HTR-8/SVneo (cell line): Measurements from ENCODE around the gene FIBCD1.
"Not testable (repeated sequence)": the region's sequence is repeated elsewhere in the genome, so short reads cannot be mapped to it uniquely, and the experiment has no call there.

ENCODE experiments used
- DNase-seq: peaks from one replicate; pipeline ENCODE4 v3.0.0; 2011; ENCODE audit warnings: low spot score, mixed read lengths; ENCODE audit not compliant: insufficient read length
- FAIRE-seq: peaks from 2 replicates; lab custom pipeline; 2011; peaks lifted over from hg19 to GRCh38; lab: Jason Lieb, UNC

Gene FIBCD1

GRCh38 chr9:130956636-130957450, 17.8 kb upstream of the FIBCD1 start:
- DNase-seq (no peak), FAIRE-seq (no peak)

- FAIRE-seq (no peak), DNase-seq (no peak)
These were observed 17.0 kb upstream of the FIBCD1 start for GRCh38 chr9:130955947-130956621.

GRCh38 chr9:130954925-130955324, 15.9 kb upstream of the FIBCD1 start:
- FAIRE-seq = peak; percentile 90

GRCh38 chr9:130954317-130954716, 15.3 kb upstream of the FIBCD1 start:
- FAIRE-seq = no peak

More at GRCh38 chr9:130954925-130955324, 15.9 kb upstream of the FIBCD1 start:
- DNase-seq = not testable (repeated sequence)

GRCh38 chr9:130952065-130952762, 13.2 kb upstream of the FIBCD1 start:
- FAIRE-seq (no peak), DNase-seq (no peak)

More at GRCh38 chr9:130954317-130954716, 15.3 kb upstream of the FIBCD1 start:
- DNase-seq = no peak

- DNase-seq (no peak), FAIRE-seq (no peak)
These were observed 10.9 kb upstream of the FIBCD1 start for GRCh38 chr9:130950039-130950311.

GRCh38 chr9:130949188-130950038, 10.4 kb upstream of the FIBCD1 start:
- DNase-seq (no peak), FAIRE-seq (no peak)

GRCh38 chr9:130948266-130948665, 9.2 kb upstream of the FIBCD1 start:
- DNase-seq = no peak
- no peak for FAIRE-seq

- DNase-seq = no peak
- FAIRE-seq = no peak
These were observed 8.6 kb upstream of the FIBCD1 start for GRCh38 chr9:130947618-130948140.

GRCh38 chr9:130946766-130947617, 7.9 kb upstream of the FIBCD1 start:
- no peak for FAIRE-seq
- no peak for DNase-seq

- no peak for FAIRE-seq
- DNase-seq = no peak
These were observed 6.1 kb upstream of the FIBCD1 start for GRCh38 chr9:130945173-130945572.

GRCh38 chr9:130944510-130945058, 5.5 kb upstream of the FIBCD1 start:
- DNase-seq (no peak), FAIRE-seq (no peak)

GRCh38 chr9:130943777-130944176, 4.7 kb upstream of the FIBCD1 start:
- FAIRE-seq = no peak

GRCh38 chr9:130943221-130943620, 4.2 kb upstream of the FIBCD1 start:
- FAIRE-seq (no peak), DNase-seq (no peak)

More at GRCh38 chr9:130943777-130944176, 4.7 kb upstream of the FIBCD1 start:
- DNase-seq = no peak

GRCh38 chr9:130942679-130943078, 3.6 kb upstream of the FIBCD1 start:
- DNase-seq (no peak), FAIRE-seq (no peak)

GRCh38 chr9:130942084-130942483, 3.0 kb upstream of the FIBCD1 start:
- DNase-seq (no peak), FAIRE-seq (no peak)

- no peak for FAIRE-seq
- DNase-seq = peak; percentile 32
These were observed 1.9 kb upstream of the FIBCD1 start for GRCh38 chr9:130940693-130941576.

- no peak for DNase-seq
- no peak for FAIRE-seq
These were observed 1.0 kb upstream of the FIBCD1 start for GRCh38 chr9:130940027-130940549.
